ENCODE results near the gene CTNNAL1.
"Not testable (repeated sequence)": the region's sequence is repeated elsewhere in the genome, so short reads cannot be mapped to it uniquely, and the experiment has no call there.

The CTNNAL1 gene

DNA sequence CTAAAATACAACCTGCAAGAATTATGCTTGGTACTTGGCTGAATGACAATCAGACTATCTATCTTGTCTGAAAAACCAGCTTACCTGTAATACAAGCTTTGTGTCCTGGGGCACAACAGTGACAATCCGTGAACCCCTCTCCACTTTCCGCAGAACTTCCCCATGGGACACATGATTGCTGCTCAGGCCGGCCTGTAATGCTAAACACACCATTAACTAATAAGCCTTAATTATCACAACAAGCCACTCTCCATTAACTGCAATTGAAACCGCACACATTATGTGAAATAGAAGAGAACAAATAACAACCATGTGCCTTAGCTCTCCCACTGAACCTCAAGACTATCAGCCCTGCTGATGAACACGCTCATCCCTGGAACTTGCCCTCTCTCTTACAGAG lies 113.1 kb downstream of the CTNNAL1 start:
- Histone ChIP-seq H3K36me3 (ENCODE audit: insufficient read depth) (no peaks in the 10 kb centered on the region), H3K27ac (no peak overlapping the region)

GRCh38 chr9:108899023-108899695 lies 114.1 kb downstream of the CTNNAL1 start:
- H4K20me1 ChIP-seq (ENCODE audit: insufficient read depth); H3K79me2 ChIP-seq (ENCODE audit: insufficient read depth, low read depth); H2AFZ ChIP-seq (ENCODE audit: low read depth); H3K4me2 ChIP-seq; H3K4me3 ChIP-seq (IDR thresholded peaks at IDR 0.05; ENCODE audit: insufficient read depth, low read depth, low read length); H3K4me1 ChIP-seq (ENCODE audit: low read depth, poor library complexity, severe bottlenecking); H3K27me3 ChIP-seq (ENCODE audit: insufficient read depth, low read depth); H3K9ac ChIP-seq; H3K36me3 ChIP-seq (ENCODE audit: insufficient read depth); H3K27ac ChIP-seq: not testable (repeated sequence)

More for the DNA sequence above, 113.1 kb downstream of the CTNNAL1 start:
- Histone ChIP-seq H3K79me2 (ENCODE audit: insufficient read depth, low read depth) (no peaks in the 10 kb centered on the region), H3K9ac (no peak overlapping the region), H2AFZ (ENCODE audit: low read depth) (no peak overlapping the region), H3K4me2 (no peak overlapping the region), H3K4me3 (IDR thresholded peaks at IDR 0.05; ENCODE audit: insufficient read depth, low read depth, low read length) (no peak overlapping the region), H3K4me1 (ENCODE audit: low read depth, poor library complexity, severe bottlenecking) (no peaks in the 10 kb centered on the region), H4K20me1 (ENCODE audit: insufficient read depth) (no peaks in the 10 kb centered on the region), H3K27me3 (ENCODE audit: insufficient read depth, low read depth) (no peaks in the 10 kb centered on the region)
- TF ChIP-seq, protein P1, sequence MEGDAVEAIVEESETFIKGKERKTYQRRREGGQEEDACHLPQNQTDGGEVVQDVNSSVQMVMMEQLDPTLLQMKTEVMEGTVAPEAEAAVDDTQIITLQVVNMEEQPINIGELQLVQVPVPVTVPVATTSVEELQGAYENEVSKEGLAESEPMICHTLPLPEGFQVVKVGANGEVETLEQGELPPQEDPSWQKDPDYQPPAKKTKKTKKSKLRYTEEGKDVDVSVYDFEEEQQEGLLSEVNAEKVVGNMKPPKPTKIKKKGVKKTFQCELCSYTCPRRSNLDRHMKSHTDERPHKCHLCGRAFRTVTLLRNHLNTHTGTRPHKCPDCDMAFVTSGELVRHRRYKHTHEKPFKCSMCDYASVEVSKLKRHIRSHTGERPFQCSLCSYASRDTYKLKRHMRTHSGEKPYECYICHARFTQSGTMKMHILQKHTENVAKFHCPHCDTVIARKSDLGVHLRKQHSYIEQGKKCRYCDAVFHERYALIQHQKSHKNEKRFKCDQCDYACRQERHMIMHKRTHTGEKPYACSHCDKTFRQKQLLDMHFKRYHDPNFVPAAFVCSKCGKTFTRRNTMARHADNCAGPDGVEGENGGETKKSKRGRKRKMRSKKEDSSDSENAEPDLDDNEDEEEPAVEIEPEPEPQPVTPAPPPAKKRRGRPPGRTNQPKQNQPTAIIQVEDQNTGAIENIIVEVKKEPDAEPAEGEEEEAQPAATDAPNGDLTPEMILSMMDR (conservative IDR thresholded peaks at IDR 0.05; ENCODE audit: low read depth, low read length): no peak

DNA sequence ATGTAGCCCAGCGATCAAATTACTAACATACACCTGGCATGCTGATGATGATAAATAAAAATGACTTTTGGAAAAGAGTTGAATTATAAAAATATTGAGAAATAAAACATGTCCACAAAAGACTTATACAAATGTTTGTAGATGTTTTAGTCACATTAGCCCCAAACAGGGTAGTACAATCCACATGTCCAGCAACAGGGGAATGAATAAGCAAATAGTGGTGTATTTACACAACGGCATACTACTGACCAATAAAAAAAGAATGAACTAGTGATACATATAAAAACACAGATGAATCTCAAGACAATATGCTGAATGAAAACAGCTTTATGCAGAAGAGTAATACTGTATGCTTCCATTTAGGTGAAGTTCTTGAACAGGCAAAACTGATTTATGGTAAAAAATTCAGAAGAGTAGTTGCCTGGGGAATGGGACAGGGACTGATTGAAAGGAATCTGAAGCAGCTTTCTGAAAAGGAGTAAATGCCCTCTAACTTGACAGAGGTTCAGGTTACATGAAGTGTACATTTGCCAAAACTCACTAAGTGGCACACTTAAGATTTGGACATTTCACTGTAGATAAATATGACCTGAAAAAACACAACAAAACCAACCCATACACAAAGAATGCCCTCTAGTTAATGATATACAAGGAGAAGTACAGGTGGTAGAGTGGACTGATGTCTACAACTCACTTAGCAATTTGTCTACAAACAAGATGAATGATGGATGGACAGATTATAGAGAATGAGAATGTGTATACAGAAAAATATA lies 115.8 kb downstream of the CTNNAL1 start:
- Histone ChIP-seq H3K27me3 (ENCODE audit: insufficient read depth, low read depth) (no peaks in the 10 kb centered on the region), H3K9ac (no peak overlapping the region), H2AFZ (ENCODE audit: low read depth) (no peak overlapping the region), H4K20me1 (ENCODE audit: insufficient read depth) (no peaks in the 10 kb centered on the region), H3K79me2 (ENCODE audit: insufficient read depth, low read depth) (no peaks in the 10 kb centered on the region), H3K27ac (no peak overlapping the region), H3K4me2 (no peak overlapping the region), H3K4me3 (IDR thresholded peaks at IDR 0.05; ENCODE audit: insufficient read depth, low read depth, low read length) (no peak overlapping the region), H3K4me1 (ENCODE audit: low read depth, poor library complexity, severe bottlenecking) (no peaks in the 10 kb centered on the region), H3K36me3 (ENCODE audit: insufficient read depth) (no peaks in the 10 kb centered on the region)
- TF ChIP-seq, protein P1 (conservative IDR thresholded peaks at IDR 0.05; ENCODE audit: low read depth, low read length): no peak

DNA sequence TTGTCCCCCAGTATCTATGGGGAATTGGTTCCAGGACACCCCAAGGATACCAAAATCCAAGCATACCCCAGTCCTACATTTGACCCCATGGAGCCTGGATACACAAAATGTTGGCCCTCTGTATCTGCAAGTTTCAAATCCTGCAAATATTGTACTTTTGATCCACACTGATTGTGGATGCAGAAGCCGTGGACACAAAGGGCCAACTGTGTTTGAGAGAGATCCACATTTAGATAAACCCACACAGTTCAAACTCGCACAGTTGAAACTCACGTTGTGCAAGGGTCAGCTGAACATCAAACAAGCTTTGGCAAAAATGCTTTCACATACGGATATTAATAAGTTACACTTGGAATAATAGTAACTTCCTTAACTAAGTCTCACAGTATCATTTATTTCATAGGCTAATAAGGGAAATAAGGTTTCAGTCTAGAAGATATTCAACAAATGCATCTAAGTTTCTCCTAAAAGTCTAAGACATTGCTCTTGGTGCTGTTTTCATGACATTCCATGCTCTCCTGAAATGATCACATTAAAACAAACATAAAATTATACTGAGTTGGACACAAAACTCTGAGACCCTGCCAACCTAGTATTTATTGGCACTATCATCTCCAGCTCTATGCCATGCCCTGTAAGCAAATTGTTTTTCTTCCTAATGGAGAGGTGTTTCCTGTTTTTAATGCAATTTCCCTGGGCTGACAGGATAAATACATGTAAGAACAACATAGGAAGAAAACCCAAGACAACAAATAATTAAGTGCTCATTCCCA lies 118.9 kb downstream of the CTNNAL1 start:
- no peaks in the 10 kb centered on the region for H4K20me1 ChIP-seq (ENCODE audit: insufficient read depth)
- no peak overlapping the region for H2AFZ ChIP-seq (ENCODE audit: low read depth)
- H3K4me3 ChIP-seq (IDR thresholded peaks at IDR 0.05; ENCODE audit: insufficient read depth, low read depth, low read length): no peak overlapping the region
- no peak overlapping the region for H3K4me2 ChIP-seq
- H3K36me3 ChIP-seq (ENCODE audit: insufficient read depth): no peaks in the 10 kb centered on the region
- TF ChIP-seq, protein P1 (conservative IDR thresholded peaks at IDR 0.05; ENCODE audit: low read depth, low read length): no peak
- no peaks in the 10 kb centered on the region for H3K79me2 ChIP-seq (ENCODE audit: insufficient read depth, low read depth)
- H3K9ac ChIP-seq: no peak overlapping the region
- peaks cover 10% of the 10 kb centered on the region for H3K4me1 ChIP-seq (ENCODE audit: low read depth, poor library complexity, severe bottlenecking)
- no peak overlapping the region for H3K27ac ChIP-seq
- no peaks in the 10 kb centered on the region for H3K27me3 ChIP-seq (ENCODE audit: insufficient read depth, low read depth)

Data from KMS-11 (cell line).